Caco-2 (cell line): Measurements from ENCODE around the gene BTBD3. TPM values are rescaled to one million over a fixed set of nuclear protein-coding genes. Genes with fewer than 3 reads are reported as not detected.

ENCODE experiments used
- BruUV-seq: library from RNA; stranded (reverse); fragments of 400-500 nt; replicated peaks from 2 replicates; lab custom pipeline; 2021; lab: Mats Ljungman, UMichigan
- CTCF ChIA-PET: fragments of 300-600 bp; sonication (Branson Sonifier 250); formaldehyde crosslinking; loops from one replicate; lab custom pipeline; 2022; ENCODE audit warnings: antibody characterized with exemption; lab: Charles Lee
- POLR2A ChIA-PET: fragments of 300-600 bp; sonication (Branson Sonifier 250); formaldehyde crosslinking; loops from one replicate; lab custom pipeline; 2022; ENCODE audit warnings: antibody characterized with exemption; lab: Charles Lee
- DNase-seq, 2 experiments: peaks; one replicate each; pipeline versions ENCODE4 v3.0.0 to v3.0.0-alpha.2; 2020 to 2022
- H3K27me3 ChIP-seq: replicated peaks from 2 replicates; pipeline ENCODE4 v1.6.0; 2011; ENCODE audit warnings: low read length; ENCODE audit not compliant: control insufficient read depth, insufficient read depth
- H3K36me3 ChIP-seq: 2 replicates; pipeline ENCODE4 v1.5.1; 2011; ENCODE audit warnings: low read length; ENCODE audit not compliant: control insufficient read depth, insufficient read depth
- H3K4me1 ChIP-seq: fragments of 250-450 bp; sonication (Bioruptor Pico); 2 replicates; pipeline ENCODE4 v1.5.1; 2020; ENCODE audit warnings: mild to moderate bottlenecking
- H3K4me3 ChIP-seq: 2 replicates; pipeline ENCODE4 v1.5.1; 2011; ENCODE audit warnings: low read depth, mild to moderate bottlenecking, control low read depth, low read length
- H3K9me3 ChIP-seq: fragments of 250-450 bp; sonication (Bioruptor Pico); 2 replicates; pipeline ENCODE4 v1.5.1; 2020; ENCODE audit warnings: mild to moderate bottlenecking, moderate library complexity
- H3K27ac Mint-ChIP-seq: one replicate; pipeline ENCODE4 v1.8.0; 2022; ENCODE audit warnings: mixed read lengths; ENCODE audit not compliant: unreplicated experiment
- H3K27me3 Mint-ChIP-seq: one replicate; pipeline ENCODE4 v1.8.0; 2022; ENCODE audit warnings: mixed read lengths; ENCODE audit not compliant: insufficient read depth, unreplicated experiment
- H3K36me3 Mint-ChIP-seq: one replicate; pipeline ENCODE4 v1.8.0; 2022; ENCODE audit warnings: mild to moderate bottlenecking, mixed read lengths; ENCODE audit not compliant: insufficient read depth, unreplicated experiment
- H3K4me1 Mint-ChIP-seq: one replicate; pipeline ENCODE4 v1.8.0; 2022; ENCODE audit warnings: low read depth, mixed read lengths; ENCODE audit not compliant: unreplicated experiment
- H3K4me3 Mint-ChIP-seq: one replicate; pipeline ENCODE4 v1.8.0; 2022; ENCODE audit warnings: mild to moderate bottlenecking, moderate library complexity, mixed read lengths; ENCODE audit not compliant: unreplicated experiment
- H3K9me3 Mint-ChIP-seq: one replicate; pipeline ENCODE4 v1.8.0; 2022; ENCODE audit warnings: mixed read lengths; ENCODE audit not compliant: unreplicated experiment
- CTCF ChIP-seq, 2 experiments: fragments of 200-600 bp in 1 of 2; IDR thresholded peaks; 1 replicate in 1 of 2; 2 replicates in 1 of 2; pipeline versions ENCODE4 v1.5.1 to v1.8.0; 2011 to 2022; ENCODE audit warnings: antibody characterized with exemption in 1 of 2, control low read depth in 1 of 2, inconsistent platforms in 1 of 2, low read depth in 1 of 2, low read length in 1 of 2, mild to moderate bottlenecking in 1 of 2, moderate library complexity in 1 of 2; ENCODE audit not compliant: insufficient read depth in 1 of 2, severe bottlenecking in 1 of 2, unreplicated experiment in 1 of 2
- intact Hi-C: fragments of 100-400 bp; cut with micrococcal nuclease; formaldehyde crosslinking; loops from one replicate; pipeline ENCODE4 v1.10.0; 2022; ENCODE audit not compliant: unreplicated experiment
- total RNA-seq: library from RNA; stranded (reverse); gene quantifications from 2 replicates; pipeline ENCODE4 v1.2.3, GENCODE V29; 2022

The BTBD3 gene
- total RNA-seq, 1 experiment from 2014 or later, result 44.1 TPM

- H3K36me3 Mint-ChIP-seq, result no peaks in the 10 kb centered on the region
- no peaks in the 10 kb centered on the region for H3K27me3 ChIP-seq
- H3K4me1 ChIP-seq, result no peaks in the 10 kb centered on the region
- no peak overlapping the region for H3K4me3 ChIP-seq
- no peaks in the 10 kb centered on the region for H3K4me1 Mint-ChIP-seq
- H3K9me3 Mint-ChIP-seq, result no peaks in the 10 kb centered on the region
- H3K36me3 ChIP-seq, result no peaks in the 10 kb centered on the region
- no peak overlapping the region for H3K4me3 Mint-ChIP-seq
- ChIA-PET POLR2A (no interaction called here), CTCF (no interaction called here)
- no TSS peak for BruUV-seq
- no peaks in the 10 kb centered on the region for H3K9me3 ChIP-seq
- TF ChIP-seq CTCF (IDR thresholded peaks at IDR 0.05; ENCODE audit: insufficient read depth in 1 of 2, low read depth in 1 of 2, low read length in 1 of 2, severe bottlenecking in 1 of 2, unreplicated experiment in 1 of 2), result no peak
- intact Hi-C loops, result no loop called here
- H3K27ac Mint-ChIP-seq, result no peak overlapping the region
- H3K27me3 Mint-ChIP-seq, result no peaks in the 10 kb centered on the region
- DNase-seq, result no peak
Observed at GRCh38 chr20:11943778-11944177, 26.1 kb downstream of the BTBD3 start.

GRCh38 chr20:11948806-11949205, 31.1 kb downstream of the BTBD3 start:
- no peak overlapping the region for H3K27ac Mint-ChIP-seq
- H3K36me3 Mint-ChIP-seq, result no peaks in the 10 kb centered on the region
- ChIA-PET CTCF (interaction anchor here (0.6 kb wide), 1 partner anchor 121 kb away, joined by 3 read pairs; no protein-coding TSS in a partner anchor), POLR2A (no interaction called here)
- no peaks in the 10 kb centered on the region for H3K4me1 Mint-ChIP-seq
- no peak for TF ChIP-seq CTCF (IDR thresholded peaks at IDR 0.05; ENCODE audit: insufficient read depth in 1 of 2, low read depth in 1 of 2, low read length in 1 of 2, severe bottlenecking in 1 of 2, unreplicated experiment in 1 of 2)
- Histone ChIP-seq H3K4me3 (no peak overlapping the region), H3K9me3 (no peaks in the 10 kb centered on the region), H3K4me1 (no peaks in the 10 kb centered on the region), H3K36me3 (no peaks in the 10 kb centered on the region), H3K27me3 (no peaks in the 10 kb centered on the region)
- BruUV-seq, result no TSS peak
- DNase-seq, result no peak
- no peak overlapping the region for H3K4me3 Mint-ChIP-seq
- no peaks in the 10 kb centered on the region for H3K27me3 Mint-ChIP-seq
- no peaks in the 10 kb centered on the region for H3K9me3 Mint-ChIP-seq
- intact Hi-C loops, result no loop called here

DNA sequence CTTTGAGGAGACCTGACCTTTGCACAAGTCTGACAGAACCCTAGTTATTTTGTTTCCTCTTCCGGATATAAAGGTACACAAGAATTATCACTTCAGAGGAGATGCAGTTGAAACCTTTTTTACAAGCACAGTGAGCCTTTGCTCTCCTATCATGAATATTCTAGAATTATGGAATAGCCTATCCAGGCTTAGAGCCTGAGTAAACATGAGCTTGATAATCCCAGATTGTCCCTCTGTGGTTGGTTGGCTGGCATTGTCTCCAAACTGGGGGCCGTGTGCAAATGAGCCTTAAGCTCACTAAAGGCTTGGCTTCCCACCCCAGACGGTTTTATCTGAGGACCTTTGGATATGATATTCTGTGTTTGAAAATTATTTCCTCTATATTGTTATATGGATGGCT, 32.0 kb downstream of the BTBD3 start:
- no TSS peak for BruUV-seq

More for the DNA sequence above, 32.0 kb downstream of the BTBD3 start:
- Histone ChIP-seq H3K36me3 (no peaks in the 10 kb centered on the region), H3K27me3 (no peaks in the 10 kb centered on the region), H3K4me1 (no peaks in the 10 kb centered on the region), H3K9me3 (no peaks in the 10 kb centered on the region), H3K4me3 (no peak overlapping the region)
- Mint-ChIP-seq H3K4me1 (no peaks in the 10 kb centered on the region), H3K36me3 (no peaks in the 10 kb centered on the region), H3K9me3 (peaks cover 7% of the 10 kb centered on the region), H3K4me3 (no peak overlapping the region), H3K27me3 (no peaks in the 10 kb centered on the region), H3K27ac (no peak overlapping the region)
- POLR2A ChIA-PET, result no interaction called here
- CTCF ChIA-PET, result no interaction called here
- intact Hi-C loops, result no loop called here
- no peak for TF ChIP-seq CTCF (IDR thresholded peaks at IDR 0.05; ENCODE audit: insufficient read depth in 1 of 2, low read depth in 1 of 2, low read length in 1 of 2, severe bottlenecking in 1 of 2, unreplicated experiment in 1 of 2)
- DNase-seq, result no peak
